ENCODE measurements around the gene ROCK2. TPM values are rescaled to one million over a fixed set of nuclear protein-coding genes. Genes with fewer than 3 reads are reported as not detected.

The ROCK2 gene
- total RNA-seq, 2 experiments from 2014 or later: 16.6 to 19.2 TPM

GRCh38 chr2:11377928-11378545 is 33.6 kb upstream of the ROCK2 start:
- H3K27ac Mint-ChIP-seq: no peak overlapping the region

GRCh38 chr2:11376071-11376470 is 31.6 kb upstream of the ROCK2 start:
- Mint-ChIP-seq H3K27ac (no peak overlapping the region), H3K4me1 (ENCODE audit: low read depth) (no peaks in the 10 kb centered on the region), H3K4me3 (no peak overlapping the region), H3K9me3 (no peaks in the 10 kb centered on the region), H3K27me3 (no peaks in the 10 kb centered on the region), H3K36me3 (no peaks in the 10 kb centered on the region)
- intact Hi-C loops (cut with micrococcal nuclease): no loop called here
- CTCF ChIA-PET: no interaction called here
- POLR2A ChIA-PET: no interaction called here
- DNase-seq: no peak

More at GRCh38 chr2:11377928-11378545, 33.6 kb upstream of the ROCK2 start:
- no peak for DNase-seq
- H3K9me3 Mint-ChIP-seq: no peaks in the 10 kb centered on the region
- ChIA-PET POLR2A (no interaction called here), CTCF (no interaction called here)
- no peaks in the 10 kb centered on the region for H3K36me3 Mint-ChIP-seq
- no peaks in the 10 kb centered on the region for H3K4me1 Mint-ChIP-seq (ENCODE audit: low read depth)
- H3K27me3 Mint-ChIP-seq: no peaks in the 10 kb centered on the region
- intact Hi-C loops (cut with micrococcal nuclease): no loop called here
- H3K4me3 Mint-ChIP-seq: no peak overlapping the region

GRCh38 chr2:11375689-11376027 is 31.2 kb upstream of the ROCK2 start:
- Mint-ChIP-seq H3K4me3 (no peak overlapping the region), H3K4me1 (ENCODE audit: low read depth) (no peaks in the 10 kb centered on the region), H3K9me3 (no peaks in the 10 kb centered on the region), H3K36me3 (no peaks in the 10 kb centered on the region), H3K27me3 (no peaks in the 10 kb centered on the region), H3K27ac (no peak overlapping the region)
- ChIA-PET POLR2A (no interaction called here), CTCF (no interaction called here)
- DNase-seq: no peak
- intact Hi-C loops (cut with micrococcal nuclease): no loop called here

- intact Hi-C loops (cut with micrococcal nuclease): no loop called here
- Mint-ChIP-seq H3K27ac (no peak overlapping the region), H3K36me3 (no peaks in the 10 kb centered on the region), H3K4me1 (ENCODE audit: low read depth) (no peaks in the 10 kb centered on the region), H3K4me3 (no peak overlapping the region), H3K27me3 (no peaks in the 10 kb centered on the region), H3K9me3 (no peaks in the 10 kb centered on the region)
- ChIA-PET CTCF (no interaction called here), POLR2A (no interaction called here)
- no peak for DNase-seq
Observed at GRCh38 chr2:11375025-11375688, 30.7 kb upstream of the ROCK2 start.

- no peaks in the 10 kb centered on the region for H3K36me3 Mint-ChIP-seq
- no peak overlapping the region for H3K27ac Mint-ChIP-seq
- POLR2A ChIA-PET: no interaction called here
- intact Hi-C loops (cut with micrococcal nuclease): no loop called here
- no peaks in the 10 kb centered on the region for H3K9me3 Mint-ChIP-seq
- CTCF ChIA-PET: no interaction called here
- H3K27me3 Mint-ChIP-seq: no peaks in the 10 kb centered on the region
- DNase-seq: no peak
- H3K4me3 Mint-ChIP-seq: no peak overlapping the region
- H3K4me1 Mint-ChIP-seq (ENCODE audit: low read depth): no peaks in the 10 kb centered on the region
Observed at GRCh38 chr2:11373096-11373495, 28.7 kb upstream of the ROCK2 start.

- CTCF ChIA-PET: no interaction called here
Observed at GRCh38 chr2:11371092-11371937, 26.9 kb upstream of the ROCK2 start.

GRCh38 chr2:11370377-11371091 is 26.1 kb upstream of the ROCK2 start:
- no peak for DNase-seq
- Mint-ChIP-seq H3K27me3 (no peaks in the 10 kb centered on the region), H3K27ac (no peak overlapping the region), H3K9me3 (no peaks in the 10 kb centered on the region), H3K4me3 (no peak overlapping the region), H3K36me3 (no peaks in the 10 kb centered on the region), H3K4me1 (ENCODE audit: low read depth) (no peaks in the 10 kb centered on the region)
- intact Hi-C loops (cut with micrococcal nuclease): no loop called here
- ChIA-PET CTCF (no interaction called here), POLR2A (no interaction called here)

More at GRCh38 chr2:11371092-11371937, 26.9 kb upstream of the ROCK2 start:
- POLR2A ChIA-PET: no interaction called here
- Mint-ChIP-seq H3K36me3 (no peaks in the 10 kb centered on the region), H3K4me1 (ENCODE audit: low read depth) (no peaks in the 10 kb centered on the region), H3K4me3 (no peak overlapping the region), H3K27ac (no peak overlapping the region), H3K9me3 (no peaks in the 10 kb centered on the region), H3K27me3 (no peaks in the 10 kb centered on the region)
- intact Hi-C loops (cut with micrococcal nuclease): no loop called here
- DNase-seq: no peak

- DNase-seq: no peak
- Mint-ChIP-seq H3K4me3 (no peak overlapping the region), H3K4me1 (ENCODE audit: low read depth) (no peaks in the 10 kb centered on the region), H3K27me3 (peaks cover 4% of the 10 kb centered on the region), H3K27ac (no peak overlapping the region), H3K9me3 (no peaks in the 10 kb centered on the region), H3K36me3 (no peaks in the 10 kb centered on the region)
- ChIA-PET CTCF (no interaction called here), POLR2A (no interaction called here)
- intact Hi-C loops (cut with micrococcal nuclease): no loop called here
Observed at GRCh38 chr2:11368059-11368572, 23.7 kb upstream of the ROCK2 start.

- Mint-ChIP-seq H3K4me1 (ENCODE audit: low read depth) (no peaks in the 10 kb centered on the region), H3K27ac (no peak overlapping the region), H3K4me3 (no peak overlapping the region), H3K36me3 (no peaks in the 10 kb centered on the region), H3K27me3 (peaks cover 4% of the 10 kb centered on the region), H3K9me3 (no peaks in the 10 kb centered on the region)
- POLR2A ChIA-PET: no interaction called here
- intact Hi-C loops (cut with micrococcal nuclease): no loop called here
- no peak for DNase-seq
- CTCF ChIA-PET: no interaction called here
Observed at GRCh38 chr2:11367170-11367730, 22.8 kb upstream of the ROCK2 start.

GRCh38 chr2:11366326-11366741 is 21.9 kb upstream of the ROCK2 start:
- Mint-ChIP-seq H3K4me1 (ENCODE audit: low read depth) (no peaks in the 10 kb centered on the region), H3K27ac (no peak overlapping the region), H3K27me3 (peaks cover 4% of the 10 kb centered on the region), H3K9me3 (no peaks in the 10 kb centered on the region), H3K4me3 (no peak overlapping the region), H3K36me3 (no peaks in the 10 kb centered on the region)
- CTCF ChIA-PET: no interaction called here
- intact Hi-C loops (cut with micrococcal nuclease): no loop called here
- DNase-seq: no peak
- POLR2A ChIA-PET: no interaction called here

GRCh38 chr2:11365096-11365879 is 20.9 kb upstream of the ROCK2 start:
- H3K9me3 Mint-ChIP-seq: no peaks in the 10 kb centered on the region
- H3K4me1 Mint-ChIP-seq (ENCODE audit: low read depth): no peaks in the 10 kb centered on the region
- no peak for DNase-seq
- peaks cover 4% of the 10 kb centered on the region for H3K27me3 Mint-ChIP-seq
- POLR2A ChIA-PET: no interaction called here
- CTCF ChIA-PET: interaction anchor here (0.6 kb wide), 1 partner anchor 87 kb away, joined by 3 read pairs; no protein-coding TSS in a partner anchor
- H3K4me3 Mint-ChIP-seq: no peak overlapping the region
- intact Hi-C loops (cut with micrococcal nuclease): no loop called here
- no peaks in the 10 kb centered on the region for H3K36me3 Mint-ChIP-seq
- no peak overlapping the region for H3K27ac Mint-ChIP-seq

Data from activated CD4-positive, alpha-beta memory T cell treated with anti-CD3 and anti-CD28 coated beads for 36 hours (primary cell).